Thoracic aorta endothelial cell (primary cell): ENCODE results near the gene SLC4A1AP. TPM values are rescaled to one million over a fixed set of nuclear protein-coding genes. Genes with fewer than 3 reads are reported as not detected.

Experiments used
- small RNA-seq: library from RNA; depleted of rRNA; stranded (forward); fragments of <200 nt; gene quantifications from one replicate; pipeline ENCODE3, GENCODE V24; 2012
- total RNA-seq: library from RNA; depleted of rRNA; stranded (reverse); fragments of >200 nt; gene quantifications from 2 replicates; pipeline ENCODE4 v1.2.3, GENCODE V29; 2012

The SLC4A1AP gene
- 41.9 and 42.4 TPM in 2 replicates for total RNA-seq

GRCh38 chr2:27663285-27664153, at the start of gene SLC4A1AP, which contains the start of gene SUPT7L:
Gene SLC4A1AP (plus strand): TSS chr2:27663889. CDS start chr2:27663915, 26 bp downstream.
Gene SUPT7L (minus strand): TSS chr2:27663614. CDS start chr2:27662192, 1,422 bp downstream.

GRCh38 chr2:27628767-27629709, 34.7 kb upstream of the SLC4A1AP start, which contains the start of the genes CCDC121 and GPN1:
Gene CCDC121 (minus strand): TSS chr2:27629012. CDS start chr2:27627799, 1,213 bp downstream.
Gene GPN1 (plus strand): TSS chr2:27629050. CDS start chr2:27629059, 9 bp downstream.

Small RNAs within 50 kb of the gene (small RNA-seq; reads per million reads assigned to genes)
- not detected for gene RF00340

Other genes starting within 250 kb of the SLC4A1AP start
- 116 and 119 TPM in 2 replicates for gene NRBP1, start 235.3 kb upstream of the SLC4A1AP start, total RNA-seq
- 0.53 and 0.57 TPM in 2 replicates for gene KRTCAP3, start 221.5 kb upstream of the SLC4A1AP start, total RNA-seq
- 25.4 and 25.9 TPM in 2 replicates for gene IFT172, start 174.1 kb upstream of the SLC4A1AP start, total RNA-seq
- 17.3 and 18.1 TPM in 2 replicates for gene FNDC4, start 168.7 kb upstream of the SLC4A1AP start, total RNA-seq
- gene GCKR, start 167.1 kb upstream of the SLC4A1AP start, total RNA-seq: 9.2 and 9.6 TPM in 2 replicates
- gene ZNF512, start 80.8 kb upstream of the SLC4A1AP start, total RNA-seq: 61.0 and 66.8 TPM in 2 replicates
- gene CCDC121, start 34.9 kb upstream of the SLC4A1AP start, total RNA-seq: 1.4 and 1.7 TPM in 2 replicates
- gene GPN1, start 34.8 kb upstream of the SLC4A1AP start, total RNA-seq: 55.2 and 61.5 TPM in 2 replicates
- 28.7 and 29.9 TPM in 2 replicates for gene SUPT7L, start 275 bp upstream of the SLC4A1AP start, total RNA-seq
- 136 and 151 TPM in 2 replicates for gene MRPL33, start 107.8 kb downstream of the SLC4A1AP start, total RNA-seq
- 0.40 and 0.79 TPM in 2 replicates for gene RBKS, start 226.5 kb downstream of the SLC4A1AP start, total RNA-seq
- gene BABAM2, start 226.8 kb downstream of the SLC4A1AP start, total RNA-seq: 27.9 TPM in 2 replicates